Hepatocyte (in vitro differentiated cells): Measurements from ENCODE around the gene UQCC5. TPM values are rescaled to one million over a fixed set of nuclear protein-coding genes. Genes with fewer than 3 reads are reported as not detected.

Experiments used
- DNase-seq: peaks from one replicate; pipeline ENCODE4 v3.0.0-alpha.2; 2016; ENCODE audit warnings: low spot score
- H2AFZ ChIP-seq: fragments of 200-600 bp; sonication (generic); 2 replicates; pipeline ENCODE4 v1.6.0; 2016; ENCODE audit warnings: antibody characterized with exemption, mild to moderate bottlenecking
- H3K27ac ChIP-seq: fragments of 200-600 bp; sonication (generic); 2 replicates; pipeline ENCODE4 v1.5.1; 2016; ENCODE audit warnings: mild to moderate bottlenecking
- H3K27me3 ChIP-seq: fragments of 200-600 bp; sonication (generic); 2 replicates; pipeline ENCODE4 v1.6.1; 2016
- H3K36me3 ChIP-seq: fragments of 200-600 bp; sonication (generic); replicated peaks from 2 replicates; pipeline ENCODE4 v1.5.1; 2016; ENCODE audit warnings: low read depth; ENCODE audit not compliant: insufficient read depth
- H3K4me1 ChIP-seq: fragments of 200-600 bp; sonication (generic); 2 replicates; pipeline ENCODE4 v1.5.1; 2016; ENCODE audit warnings: mild to moderate bottlenecking, moderate library complexity; ENCODE audit not compliant: insufficient read depth
- H3K4me2 ChIP-seq: fragments of 200-600 bp; sonication (generic); 2 replicates; pipeline ENCODE4 v1.6.0; 2016
- H3K4me3 ChIP-seq: fragments of 200-600 bp; sonication (generic); 2 replicates; pipeline ENCODE4 v1.5.1; 2016; ENCODE audit warnings: mild to moderate bottlenecking
- H3K79me2 ChIP-seq: fragments of 200-600 bp; sonication (generic); 2 replicates; pipeline ENCODE4 v1.6.0; 2017; ENCODE audit warnings: mild to moderate bottlenecking
- H3K9me2 ChIP-seq: fragments of 200-600 bp; sonication (generic); replicated peaks from 2 replicates; pipeline ENCODE4 v1.6.0; 2017; ENCODE audit warnings: mild to moderate bottlenecking; ENCODE audit not compliant: insufficient read depth
- H3K9me3 ChIP-seq: fragments of 200-600 bp; sonication (generic); 2 replicates; pipeline ENCODE4 v1.5.1; 2016; ENCODE audit warnings: low read depth, mild to moderate bottlenecking
- H4K20me1 ChIP-seq: fragments of 200-600 bp; sonication (generic); 2 replicates; pipeline ENCODE4 v1.6.0; 2016; ENCODE audit warnings: mild to moderate bottlenecking; ENCODE audit not compliant: insufficient read depth, poor library complexity, severe bottlenecking
- EZH2 ChIP-seq: fragments of 200-600 bp; sonication (generic); IDR thresholded peaks from 2 replicates; pipeline ENCODE4 v1.6.1; 2016; ENCODE audit warnings: antibody characterized with exemption, mild to moderate bottlenecking, borderline replicate concordance
- EZH2phosphoT487 ChIP-seq: fragments of 200-600 bp; sonication (generic); IDR thresholded peaks from one replicate; pipeline ENCODE4 v1.6.1; 2018; ENCODE audit warnings: antibody characterized with exemption, mild to moderate bottlenecking, low read depth, moderate library complexity; ENCODE audit not compliant: unreplicated experiment, severe bottlenecking
- WGBS: methylation state at CpG from one replicate; pipeline ENCODE4 v1.1.6; 2016; ENCODE audit warnings: low lambda C conversion rate; ENCODE audit errors: missing lambda C conversion rate; 5-methylcytosine and 5-hydroxymethylcytosine counted together
- polyA plus RNA-seq: library from polyadenylated mRNA; unstranded; fragments of >200 nt; fragmentation: Nextera tagmentation; extraction: Ambion mirVana; gene quantifications from 2 replicates; pipeline ENCODE4 v1.2.1, GENCODE V29; 2016
- total RNA-seq: library from RNA; depleted of rRNA; stranded (reverse); fragments of >200 nt; gene quantifications from 2 replicates; pipeline ENCODE4 v1.2.3, GENCODE V29; 2014
- TF ChIP-seq, protein P1 (sequence below): fragments of 200-600 bp; sonication (generic); IDR thresholded peaks from 2 replicates; pipeline ENCODE4 v1.5.1; 2016; ENCODE audit warnings: antibody characterized with exemption, mild to moderate bottlenecking; ENCODE audit not compliant: poor library complexity

The UQCC5 gene
- total and polyA plus RNA-seq, 2 experiments from 2014 or later = 0.83 to 51.7 TPM

DNA sequence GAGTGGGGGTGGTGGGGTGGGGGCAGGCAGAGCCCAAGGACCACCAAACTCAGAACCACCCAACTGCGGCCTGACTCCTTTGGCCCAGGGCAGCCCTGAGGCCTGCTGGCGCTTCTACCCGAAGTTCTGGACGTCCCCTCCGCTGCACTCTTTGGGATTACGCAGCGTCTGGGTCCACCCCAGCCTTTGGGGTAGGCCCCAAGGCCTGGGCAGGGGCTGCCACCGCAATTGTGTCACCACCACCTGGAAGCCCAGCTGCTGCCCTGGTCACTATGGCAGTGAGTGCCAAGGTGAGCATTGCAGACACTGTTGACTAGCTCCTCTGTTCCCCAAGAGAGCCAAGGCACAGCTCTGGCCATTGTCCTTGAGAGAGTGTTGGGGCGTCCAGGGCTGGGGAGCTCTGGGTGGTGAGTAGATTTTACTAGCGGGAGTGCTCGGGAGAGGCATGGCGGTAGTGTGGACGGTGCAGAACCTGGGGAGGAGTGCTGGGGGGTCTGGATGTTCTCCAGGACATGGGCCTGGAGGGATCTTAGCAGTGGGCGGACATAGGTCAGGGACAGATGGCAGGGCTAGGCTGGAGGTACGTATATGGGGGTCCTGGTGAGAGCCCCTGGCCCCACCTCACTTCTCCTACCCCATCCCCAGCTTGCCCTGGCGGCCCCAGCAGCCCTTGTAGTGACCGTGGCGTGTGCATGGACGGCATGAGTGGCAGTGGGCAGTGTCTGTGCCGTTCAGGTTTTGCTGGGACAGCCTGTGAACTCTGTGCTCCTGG, 15.5 kb upstream of the UQCC5 start:
- Histone ChIP-seq H3K79me2 (no peaks in the 10 kb centered on the region), H3K4me2 (no peak overlapping the region), H3K9me3 (no peaks in the 10 kb centered on the region), H3K4me1 (no peaks in the 10 kb centered on the region), H3K36me3 (no peaks in the 10 kb centered on the region), H2AFZ (no peak overlapping the region), H4K20me1 (no peaks in the 10 kb centered on the region), H3K27ac (no peak overlapping the region), H3K4me3 (no peak overlapping the region), H3K9me2 (no peaks in the 10 kb centered on the region), H3K27me3 (no peaks in the 10 kb centered on the region)
- DNase-seq = no peak
- 94% methylated on average over 19 of the region's 20 CpGs for WGBS
- TF ChIP-seq EZH2 (no peak), EZH2phosphoT487 (no peak)
- TF ChIP-seq, protein P1, sequence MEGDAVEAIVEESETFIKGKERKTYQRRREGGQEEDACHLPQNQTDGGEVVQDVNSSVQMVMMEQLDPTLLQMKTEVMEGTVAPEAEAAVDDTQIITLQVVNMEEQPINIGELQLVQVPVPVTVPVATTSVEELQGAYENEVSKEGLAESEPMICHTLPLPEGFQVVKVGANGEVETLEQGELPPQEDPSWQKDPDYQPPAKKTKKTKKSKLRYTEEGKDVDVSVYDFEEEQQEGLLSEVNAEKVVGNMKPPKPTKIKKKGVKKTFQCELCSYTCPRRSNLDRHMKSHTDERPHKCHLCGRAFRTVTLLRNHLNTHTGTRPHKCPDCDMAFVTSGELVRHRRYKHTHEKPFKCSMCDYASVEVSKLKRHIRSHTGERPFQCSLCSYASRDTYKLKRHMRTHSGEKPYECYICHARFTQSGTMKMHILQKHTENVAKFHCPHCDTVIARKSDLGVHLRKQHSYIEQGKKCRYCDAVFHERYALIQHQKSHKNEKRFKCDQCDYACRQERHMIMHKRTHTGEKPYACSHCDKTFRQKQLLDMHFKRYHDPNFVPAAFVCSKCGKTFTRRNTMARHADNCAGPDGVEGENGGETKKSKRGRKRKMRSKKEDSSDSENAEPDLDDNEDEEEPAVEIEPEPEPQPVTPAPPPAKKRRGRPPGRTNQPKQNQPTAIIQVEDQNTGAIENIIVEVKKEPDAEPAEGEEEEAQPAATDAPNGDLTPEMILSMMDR = no peak

DNA sequence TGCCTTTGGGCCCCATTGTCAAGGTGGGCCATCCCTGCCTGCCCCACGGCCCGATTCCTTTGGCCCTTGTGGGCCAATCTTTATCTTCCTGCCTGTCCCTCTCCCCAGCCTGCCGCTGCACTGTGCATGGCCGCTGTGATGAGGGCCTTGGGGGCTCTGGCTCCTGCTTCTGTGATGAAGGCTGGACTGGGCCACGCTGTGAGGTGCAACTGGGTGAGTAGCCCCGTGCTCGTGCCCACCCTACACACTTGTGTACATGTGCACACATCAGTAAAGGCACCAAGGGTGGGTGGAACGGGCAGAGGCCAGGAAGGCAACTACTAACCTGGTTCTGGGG, 14.9 kb upstream of the UQCC5 start:
- WGBS = 92% methylated on average over 8 of the region's 8 CpGs
- H3K4me1 ChIP-seq = peaks cover 5% of the 10 kb centered on the region

DNA sequence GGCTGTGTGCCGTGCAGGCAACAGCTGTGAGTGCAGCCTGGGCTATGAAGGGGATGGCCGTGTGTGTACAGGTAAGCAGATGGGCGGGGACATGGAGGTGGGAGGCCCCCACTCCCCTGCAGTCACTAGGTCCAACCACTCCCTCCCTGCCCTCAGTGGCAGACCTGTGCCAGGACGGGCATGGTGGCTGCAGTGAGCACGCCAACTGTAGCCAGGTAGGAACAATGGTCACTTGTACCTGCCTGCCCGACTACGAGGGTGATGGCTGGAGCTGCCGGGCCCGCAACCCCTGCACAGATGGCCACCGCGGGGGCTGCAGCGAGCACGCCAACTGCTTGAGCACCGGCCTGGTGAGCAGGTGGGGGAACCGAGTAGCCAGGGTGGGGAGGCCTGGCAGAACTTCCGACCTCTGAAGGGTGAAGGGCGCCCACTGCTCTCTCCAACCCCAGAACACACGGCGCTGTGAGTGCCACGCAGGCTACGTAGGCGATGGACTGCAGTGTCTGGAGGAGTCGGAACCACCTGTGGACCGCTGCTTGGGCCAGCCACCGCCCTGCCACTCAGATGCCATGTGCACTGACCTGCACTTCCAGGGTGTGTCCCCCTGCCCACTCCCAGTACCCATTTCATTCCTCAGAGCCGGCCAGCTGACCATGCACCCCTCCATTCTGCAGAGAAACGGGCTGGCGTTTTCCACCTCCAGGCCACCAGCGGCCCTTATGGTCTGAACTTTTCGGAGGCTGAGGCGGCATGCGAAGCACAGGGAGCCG, 14.3 kb upstream of the UQCC5 start:
- DNase-seq = no peak
- Histone ChIP-seq H4K20me1 (no peaks in the 10 kb centered on the region), H3K4me1 (peaks cover 7% of the 10 kb centered on the region), H3K4me3 (no peak overlapping the region), H3K27ac (no peak overlapping the region), H3K79me2 (no peaks in the 10 kb centered on the region), H3K27me3 (no peaks in the 10 kb centered on the region), H3K9me2 (no peaks in the 10 kb centered on the region), H2AFZ (no peak overlapping the region), H3K9me3 (no peaks in the 10 kb centered on the region), H3K4me2 (no peak overlapping the region), H3K36me3 (no peaks in the 10 kb centered on the region)
- 91% methylated on average over 33 of the region's 33 CpGs for WGBS
- TF ChIP-seq EZH2phosphoT487 (no peak), EZH2 (no peak)
- TF ChIP-seq, protein P1 = no peak

More for the DNA sequence above, 14.9 kb upstream of the UQCC5 start:
- Histone ChIP-seq H4K20me1 (no peaks in the 10 kb centered on the region), H3K9me3 (no peaks in the 10 kb centered on the region), H3K27ac (no peak overlapping the region), H3K4me3 (no peak overlapping the region), H3K9me2 (no peaks in the 10 kb centered on the region), H2AFZ (no peak overlapping the region), H3K36me3 (no peaks in the 10 kb centered on the region), H3K79me2 (no peaks in the 10 kb centered on the region), H3K4me2 (no peak overlapping the region), H3K27me3 (no peaks in the 10 kb centered on the region)
- TF ChIP-seq EZH2 = no peak
- TF ChIP-seq, protein P1 = no peak
- TF ChIP-seq EZH2phosphoT487 = no peak
- no peak for DNase-seq
